Prostate gland (tissue), 2 donors: Measurements from ENCODE around the gene CAMK2N1. TPM values are rescaled to one million over a fixed set of nuclear protein-coding genes. Genes with fewer than 3 reads are reported as not detected.
"Not testable (repeated sequence)": the region's sequence is repeated elsewhere in the genome, so short reads cannot be mapped to it uniquely, and the experiment has no call there.

Source experiments
- DNase-seq: peaks from one replicate; pipeline ENCODE4 v3.0.0-alpha.2; 2019; ENCODE audit warnings: low spot score
- H3K27ac ChIP-seq, 2 donors: fragments of 200-600 bp; sonication (generic); 2 replicates each; pipeline ENCODE4 v1.5.1; 2017 to 2019
- H3K27me3 ChIP-seq: fragments of 200-600 bp; sonication (generic); replicated peaks from 2 replicates; pipeline ENCODE4 v1.5.1; 2019; ENCODE audit not compliant: insufficient read depth
- H3K36me3 ChIP-seq, 2 donors: fragments of 200-600 bp; sonication (generic); 1 replicate in 1 of 2; 2 replicates in 1 of 2; pipeline versions ENCODE4 v1.5.1 to v1.8.1; 2017 to 2019
- H3K4me1 ChIP-seq: fragments of 200-600 bp; sonication (generic); replicated peaks from 2 replicates; pipeline ENCODE4 v1.5.1; 2019
- H3K4me3 ChIP-seq, 2 donors: fragments of 200-600 bp; sonication (generic); 2 replicates each; pipeline ENCODE4 v1.5.1; 2017 to 2019
- H3K9me3 ChIP-seq: fragments of 200-600 bp; sonication (generic); 2 replicates; pipeline ENCODE4 v1.5.1; 2017
- POLR2A ChIP-seq: fragments of 450-650 bp; IDR thresholded peaks from one replicate; pipeline ENCODE4 v1.6.1; 2016; ENCODE audit warnings: antibody characterized with exemption, mild to moderate bottlenecking
- POLR2AphosphoS5 ChIP-seq: sonication (generic); formaldehyde crosslinking; IDR thresholded peaks from one replicate; pipeline ENCODE4 v1.6.1; 2017; ENCODE audit warnings: antibody characterized with exemption
- WGBS: methylation state at CpG from one replicate; pipeline ENCODE4 v1.1.5; 2018; 5-methylcytosine and 5-hydroxymethylcytosine counted together
- intact Hi-C: fragments of 100-400 bp; cut with DNase I; formaldehyde crosslinking; loops from one replicate; pipeline ENCODE4 v1.14.2; 2022
- total RNA-seq, 2 donors: library from RNA; depleted of rRNA; stranded (reverse); fragments of >200 nt; gene quantifications; one replicate each; pipeline ENCODE4 v1.1.0, GENCODE V29; 2016
- TF ChIP-seq, protein P1 (sequence below), 4 experiments: fragments of 200-600 bp in 2 of 4; fragments of 450-650 bp in 2 of 4; sonication (generic) in 2 of 4; IDR thresholded peaks; 1 replicate in 3 of 4; 2 replicates in 1 of 4; pipeline ENCODE4 v1.5.1; 2016 to 2019; ENCODE audit warnings: antibody characterized with exemption in 4 of 4, mild to moderate bottlenecking in 2 of 4, moderate library complexity in 2 of 4

CAMK2N1 gene
- total RNA-seq, 2 donors from 2014 or later, result 12.7 to 17.4 TPM

DNA sequence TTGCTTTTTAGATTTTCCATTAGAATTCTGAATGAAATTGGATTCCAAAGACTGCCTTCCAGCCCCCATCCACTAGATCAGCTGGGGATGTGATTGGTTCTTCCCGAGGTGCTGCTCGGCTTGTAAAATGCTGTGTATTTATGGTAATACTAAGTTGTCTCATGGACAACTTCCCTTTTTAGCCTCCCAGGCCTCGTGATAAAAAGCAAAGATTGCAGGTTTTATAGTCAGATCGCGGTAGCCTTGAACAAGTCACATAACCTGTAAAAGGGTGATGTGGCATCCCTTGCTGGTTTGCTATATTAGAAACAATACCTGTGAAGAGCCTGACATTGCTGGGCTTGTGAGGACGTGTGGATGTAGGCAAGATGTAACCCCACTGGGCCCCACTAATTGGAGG lies 11.5 kb upstream of the CAMK2N1 start:
- Histone ChIP-seq H3K4me1 (no peaks in the 10 kb centered on the region), H3K27ac (no peak overlapping the region), H3K9me3 (no peaks in the 10 kb centered on the region), H3K27me3 (no peaks in the 10 kb centered on the region), H3K36me3 (peaks cover 18 to 21% of the 10 kb centered on the region in 2 donors), H3K4me3 (no peak overlapping the region)
- no peak for DNase-seq
- intact Hi-C loops, result no loop called here
- TF ChIP-seq, protein P1, sequence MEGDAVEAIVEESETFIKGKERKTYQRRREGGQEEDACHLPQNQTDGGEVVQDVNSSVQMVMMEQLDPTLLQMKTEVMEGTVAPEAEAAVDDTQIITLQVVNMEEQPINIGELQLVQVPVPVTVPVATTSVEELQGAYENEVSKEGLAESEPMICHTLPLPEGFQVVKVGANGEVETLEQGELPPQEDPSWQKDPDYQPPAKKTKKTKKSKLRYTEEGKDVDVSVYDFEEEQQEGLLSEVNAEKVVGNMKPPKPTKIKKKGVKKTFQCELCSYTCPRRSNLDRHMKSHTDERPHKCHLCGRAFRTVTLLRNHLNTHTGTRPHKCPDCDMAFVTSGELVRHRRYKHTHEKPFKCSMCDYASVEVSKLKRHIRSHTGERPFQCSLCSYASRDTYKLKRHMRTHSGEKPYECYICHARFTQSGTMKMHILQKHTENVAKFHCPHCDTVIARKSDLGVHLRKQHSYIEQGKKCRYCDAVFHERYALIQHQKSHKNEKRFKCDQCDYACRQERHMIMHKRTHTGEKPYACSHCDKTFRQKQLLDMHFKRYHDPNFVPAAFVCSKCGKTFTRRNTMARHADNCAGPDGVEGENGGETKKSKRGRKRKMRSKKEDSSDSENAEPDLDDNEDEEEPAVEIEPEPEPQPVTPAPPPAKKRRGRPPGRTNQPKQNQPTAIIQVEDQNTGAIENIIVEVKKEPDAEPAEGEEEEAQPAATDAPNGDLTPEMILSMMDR (IDR thresholded peaks at IDR 0.05), result no peak
- no peak for TF ChIP-seq POLR2AphosphoS5
- TF ChIP-seq POLR2A, result no peak
- WGBS, result 32% methylated on average over 6 of the region's 6 CpGs

DNA sequence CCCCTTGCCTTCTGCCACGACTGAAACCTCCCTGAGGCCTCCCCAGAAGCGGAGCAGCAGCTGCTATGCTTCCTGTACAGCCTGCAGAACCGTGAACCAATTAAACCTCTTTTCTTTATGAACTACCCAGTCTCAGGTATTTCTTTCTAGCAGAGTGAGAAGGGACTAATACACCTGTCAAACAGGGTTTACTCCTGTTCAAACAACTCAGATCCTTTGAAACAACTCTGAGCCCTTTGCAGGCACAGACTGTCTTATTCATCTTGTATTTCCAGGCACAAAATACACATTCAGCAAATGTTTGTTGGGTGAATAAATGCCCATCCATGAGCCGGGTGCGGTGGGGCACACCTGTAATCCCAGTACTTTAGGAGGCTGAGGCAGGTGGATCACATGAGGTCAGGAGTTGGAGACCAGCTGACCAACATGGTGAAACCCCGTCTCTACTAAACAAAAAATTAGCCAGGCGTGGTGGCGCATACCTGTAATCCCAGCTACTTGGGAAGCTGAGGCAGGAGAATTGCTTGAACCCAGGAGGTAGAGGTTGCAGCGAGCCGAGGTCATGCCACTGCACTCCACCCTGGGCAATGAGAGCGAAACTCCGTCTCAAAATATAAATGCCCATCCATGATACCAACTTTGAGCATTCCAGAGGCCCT lies 10.8 kb upstream of the CAMK2N1 start:
- H3K4me3 ChIP-seq, intact Hi-C loops, DNase-seq, H3K27ac ChIP-seq, H3K27me3 ChIP-seq, H3K4me1 ChIP-seq, H3K9me3 ChIP-seq: not testable (repeated sequence)
- WGBS, result 83% methylated on average over 12 of the region's 12 CpGs
- peaks cover 18 to 20% of the 10 kb centered on the region in 2 donors for H3K36me3 ChIP-seq

DNA sequence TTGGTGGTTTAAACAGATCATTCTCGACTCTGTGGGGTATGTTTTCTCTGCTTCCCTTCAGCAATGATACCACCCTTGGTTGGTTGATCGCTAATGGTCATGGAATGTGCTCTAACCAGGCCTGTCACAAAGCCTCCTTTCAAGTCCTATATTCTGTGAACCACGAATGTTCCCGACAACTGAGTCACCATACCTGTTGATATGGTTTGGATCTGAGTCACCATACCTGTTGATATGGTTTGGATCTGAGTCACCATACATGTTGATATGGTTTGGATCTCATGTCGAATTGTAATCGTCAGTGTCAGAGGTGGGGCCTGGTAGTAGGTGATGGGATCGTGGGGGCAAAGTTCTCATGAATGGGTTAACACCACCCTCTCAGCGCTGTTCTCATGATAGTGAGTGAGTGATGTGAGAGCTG lies 10.2 kb upstream of the CAMK2N1 start:
- H3K27ac ChIP-seq, result no peak overlapping the region
- peaks cover 14 to 16% of the 10 kb centered on the region in 2 donors for H3K36me3 ChIP-seq
- 65% methylated on average over 8 of the region's 8 CpGs for WGBS
- no peaks in the 10 kb centered on the region for H3K4me1 ChIP-seq
- no peak for DNase-seq
- no peaks in the 10 kb centered on the region for H3K9me3 ChIP-seq
- TF ChIP-seq POLR2A, result no peak
- no peak for TF ChIP-seq POLR2AphosphoS5
- TF ChIP-seq, protein P1 (IDR thresholded peaks at IDR 0.05), result no peak
- no peak overlapping the region for H3K4me3 ChIP-seq
- intact Hi-C loops, result no loop called here
- no peaks in the 10 kb centered on the region for H3K27me3 ChIP-seq

DNA sequence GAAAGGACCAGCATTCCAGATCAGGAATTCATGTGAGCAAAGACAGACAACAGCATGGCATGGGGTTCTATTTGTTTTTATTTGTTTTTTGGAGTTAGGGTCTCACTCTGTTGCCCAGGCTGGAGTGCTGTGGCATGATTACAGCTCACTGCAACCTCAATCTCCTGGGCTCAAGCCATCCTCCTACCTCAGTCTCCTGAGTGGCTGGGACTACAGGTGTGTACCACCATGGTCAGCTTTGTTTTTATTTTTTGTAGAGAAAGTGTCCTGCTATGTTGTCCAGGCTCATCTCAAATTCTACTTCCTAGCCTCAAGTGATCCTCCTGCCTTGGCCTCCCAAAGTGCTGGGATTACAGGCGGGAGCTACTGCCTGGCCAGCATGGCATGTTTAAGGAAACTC lies 9.7 kb upstream of the CAMK2N1 start:
- no peaks in the 10 kb centered on the region for H3K9me3 ChIP-seq
- H3K36me3 ChIP-seq, result peaks cover 9 to 10% of the 10 kb centered on the region in 2 donors
- H3K27ac ChIP-seq, result no peak overlapping the region
- H3K4me3 ChIP-seq, result no peak overlapping the region
- no peaks in the 10 kb centered on the region for H3K4me1 ChIP-seq
- H3K27me3 ChIP-seq, result no peaks in the 10 kb centered on the region
- DNase-seq, result no peak
- WGBS, result 100% methylated on average over 1 of the region's 1 CpG
- intact Hi-C loops, result no loop called here
- TF ChIP-seq POLR2A (no peak), POLR2AphosphoS5 (no peak)
- TF ChIP-seq, protein P1 (IDR thresholded peaks at IDR 0.05), result no peak

DNA sequence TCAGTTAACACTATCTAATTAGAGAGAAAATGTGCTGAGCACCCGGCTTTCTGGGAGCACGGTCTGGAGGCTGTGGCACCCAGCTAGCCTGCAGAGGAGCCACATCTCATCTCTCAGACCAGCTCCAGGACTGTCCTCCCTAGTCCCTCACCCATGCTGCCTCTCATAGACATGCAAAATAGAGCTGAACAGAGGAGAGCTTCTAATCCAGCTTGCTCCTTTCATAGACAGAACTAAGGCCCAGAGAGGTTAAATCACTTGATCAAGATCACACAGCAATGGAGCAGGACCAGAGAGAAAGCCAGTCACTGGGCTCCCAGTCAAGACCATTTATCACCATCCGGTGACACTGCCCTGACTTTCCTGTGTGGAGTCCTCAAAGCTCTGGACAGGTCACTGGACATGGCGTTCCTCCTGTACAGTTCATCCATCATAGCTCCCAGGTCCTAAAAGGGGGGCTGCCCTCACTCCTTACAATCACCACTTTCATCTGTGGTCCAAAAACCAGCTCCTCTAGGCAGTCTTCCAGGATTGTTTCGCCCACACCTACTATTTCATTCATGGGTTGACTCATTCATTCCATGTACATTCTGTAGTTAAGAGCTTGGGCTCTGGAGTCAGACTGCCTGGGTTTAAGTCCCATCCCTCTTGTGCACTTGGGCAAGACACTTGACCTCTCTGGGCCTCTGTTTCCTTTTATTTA lies 8.8 kb upstream of the CAMK2N1 start:
- Histone ChIP-seq H3K4me1 (no peaks in the 10 kb centered on the region), H3K9me3 (no peaks in the 10 kb centered on the region), H3K4me3 (no peak overlapping the region), H3K36me3 (peaks cover under 1 to 3% of the 10 kb centered on the region in 2 donors), H3K27me3 (no peaks in the 10 kb centered on the region), H3K27ac (no peak overlapping the region)
- DNase-seq, result no peak
- TF ChIP-seq POLR2A, result no peak
- TF ChIP-seq, protein P1 (IDR thresholded peaks at IDR 0.05), result no peak
- no peak for TF ChIP-seq POLR2AphosphoS5
- 49% methylated on average over 5 of the region's 5 CpGs for WGBS
- intact Hi-C loops, result loop anchor here (5.0 kb wide), 2 partner anchors 397 to 577 kb away; no protein-coding TSS in a partner anchor
